Effector memory CD8-positive, alpha-beta T cell (primary cell): ENCODE measurements around the gene FRAS1.

Source experiments
- ATAC-seq: fragments of 150-1000 bp; cut with Tn5 transposase; replicated peaks from 2 replicates; pipeline ENCODE4 v1.10.0; 2021; ENCODE audit warnings: mild to moderate bottlenecking, moderate library complexity
- DNase-seq, 3 experiments: peaks; one replicate each; pipeline ENCODE4 v3.0.0; 2021
- H3K27ac Mint-ChIP-seq, 2 donors: one replicate each; pipeline ENCODE4 v1.8.0; 2022; ENCODE audit warnings: mild to moderate bottlenecking in 2 of 2, mixed read lengths in 2 of 2, moderate library complexity in 2 of 2
- H3K27me3 Mint-ChIP-seq, 2 donors: one replicate each; pipeline ENCODE4 v1.8.0; 2022; ENCODE audit warnings: mixed read lengths in 2 of 2
- H3K36me3 Mint-ChIP-seq: one replicate; pipeline ENCODE4 v1.8.0; 2022; ENCODE audit warnings: mild to moderate bottlenecking, moderate library complexity, mixed read lengths; ENCODE audit not compliant: insufficient read depth
- H3K4me1 Mint-ChIP-seq, 2 donors: one replicate each; pipeline ENCODE4 v1.8.0; 2022; ENCODE audit warnings: low read depth in 2 of 2, mixed read lengths in 2 of 2
- H3K4me3 Mint-ChIP-seq, 2 donors: one replicate each; pipeline ENCODE4 v1.8.0; 2022; ENCODE audit warnings: mild to moderate bottlenecking in 2 of 2, mixed read lengths in 2 of 2, moderate library complexity in 2 of 2
- H3K9me3 Mint-ChIP-seq, 2 donors: one replicate each; pipeline ENCODE4 v1.8.0; 2022; ENCODE audit warnings: mixed read lengths in 2 of 2

FRAS1 gene

GRCh38 chr4:78566834-78567499 lies 509.8 kb downstream of the FRAS1 start:
- Mint-ChIP-seq H3K36me3 (no peaks in the 10 kb centered on the region), H3K4me3 (no peak overlapping the region), H3K9me3 (no peaks in the 10 kb centered on the region), H3K27ac (no peak overlapping the region), H3K4me1 (no peaks in the 10 kb centered on the region), H3K27me3 (peaks cover 27 to 57% of the 10 kb centered on the region in 2 donors)
- no peak for DNase-seq
- ATAC-seq, result no peak

GRCh38 chr4:78567500-78568060 lies 510.5 kb downstream of the FRAS1 start:
- Mint-ChIP-seq H3K9me3 (no peaks in the 10 kb centered on the region), H3K36me3 (no peaks in the 10 kb centered on the region), H3K27ac (no peak overlapping the region), H3K4me3 (no peak overlapping the region), H3K4me1 (no peaks in the 10 kb centered on the region), H3K27me3 (peaks cover 28 to 57% of the 10 kb centered on the region in 2 donors)
- ATAC-seq (no peak), DNase-seq (no peak)

DNA sequence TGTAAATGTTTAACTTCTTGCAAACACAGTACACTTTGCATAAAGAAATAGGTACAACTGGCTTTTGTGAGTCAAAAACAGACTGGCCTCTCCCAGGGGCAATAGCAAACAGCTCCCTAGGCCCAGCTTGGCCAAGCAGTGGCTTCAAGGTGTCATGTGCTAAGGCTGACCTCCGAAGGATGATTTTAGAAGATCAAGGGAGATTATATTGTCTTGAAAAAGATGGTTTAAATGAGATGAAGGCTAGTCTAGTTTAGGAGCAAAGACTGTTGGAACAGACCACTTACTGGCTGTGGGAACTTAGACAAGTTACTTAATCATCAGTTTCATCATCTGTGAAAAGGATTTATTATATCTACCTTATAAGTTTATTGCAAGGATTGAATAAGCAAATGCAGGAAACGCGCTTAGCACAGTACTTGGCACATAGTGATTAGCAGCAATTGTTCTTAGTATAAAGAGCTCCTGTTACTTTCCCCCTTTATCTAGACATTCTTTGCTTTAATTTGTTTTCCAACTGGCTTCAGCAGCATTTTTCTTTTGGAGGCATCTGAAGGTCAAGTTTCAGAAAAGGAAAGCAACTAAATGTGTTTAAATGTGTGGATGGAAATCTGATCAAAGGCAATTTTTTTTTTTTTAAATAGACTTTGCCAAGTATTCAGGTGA lies 511.6 kb downstream of the FRAS1 start:
- no peak overlapping the region for H3K4me3 Mint-ChIP-seq
- H3K4me1 Mint-ChIP-seq, result no peaks in the 10 kb centered on the region
- DNase-seq (no peak), ATAC-seq (no peak)
- no peaks in the 10 kb centered on the region for H3K9me3 Mint-ChIP-seq
- H3K27me3 Mint-ChIP-seq, result peaks cover 32 to 55% of the 10 kb centered on the region in 2 donors
- H3K27ac Mint-ChIP-seq, result no peak overlapping the region
- no peaks in the 10 kb centered on the region for H3K36me3 Mint-ChIP-seq

DNA sequence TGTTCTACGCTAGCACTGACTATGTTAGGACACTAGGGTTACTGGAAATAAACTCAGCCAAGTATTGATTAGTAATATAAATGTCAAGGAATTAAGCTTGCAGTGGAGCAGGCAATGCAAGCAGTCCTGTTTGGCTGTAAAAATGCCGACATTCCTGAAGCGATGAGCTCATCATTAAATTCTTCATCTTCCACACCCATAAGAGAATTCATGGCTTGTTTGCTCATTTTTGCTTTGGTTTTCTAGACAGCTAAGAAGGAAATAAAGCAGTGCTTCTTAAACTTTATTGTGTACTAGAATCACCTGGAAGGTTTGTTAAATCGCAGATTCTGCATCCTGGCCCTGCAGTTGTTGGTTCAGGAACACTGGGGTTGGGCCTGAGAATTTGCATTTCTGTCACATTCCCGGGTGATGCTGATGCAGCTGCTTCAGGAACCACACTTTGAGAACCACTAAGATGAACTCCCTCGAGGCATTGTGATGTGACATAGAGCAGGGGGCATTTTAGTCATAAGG lies 512.2 kb downstream of the FRAS1 start:
- no peak overlapping the region for H3K4me3 Mint-ChIP-seq
- no peaks in the 10 kb centered on the region for H3K4me1 Mint-ChIP-seq
- no peaks in the 10 kb centered on the region for H3K9me3 Mint-ChIP-seq
- H3K36me3 Mint-ChIP-seq, result no peaks in the 10 kb centered on the region
- H3K27ac Mint-ChIP-seq, result no peak overlapping the region
- DNase-seq (no peak), ATAC-seq (no peak)
- peaks cover 31 to 53% of the 10 kb centered on the region in 2 donors for H3K27me3 Mint-ChIP-seq

DNA sequence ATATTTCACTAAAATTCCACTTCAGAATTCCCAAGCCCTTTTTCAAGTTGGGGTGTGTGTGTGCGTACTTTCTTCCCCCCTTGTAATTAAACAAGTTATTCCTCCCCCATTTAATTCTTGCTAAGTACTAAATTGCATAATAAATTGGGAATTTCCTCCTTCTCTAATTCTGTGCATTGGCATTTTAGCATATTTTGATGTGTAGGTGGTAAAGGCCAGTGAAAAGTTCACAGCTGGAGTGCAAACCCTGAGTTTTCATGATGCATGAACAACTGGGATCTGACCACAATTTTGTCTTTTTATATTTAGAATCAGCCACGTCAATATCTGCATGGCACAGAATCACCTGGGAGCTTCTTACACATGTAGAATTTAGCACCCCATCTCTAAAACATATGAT lies 513.0 kb downstream of the FRAS1 start:
- no peak overlapping the region for H3K4me3 Mint-ChIP-seq
- H3K9me3 Mint-ChIP-seq, result no peaks in the 10 kb centered on the region
- H3K27ac Mint-ChIP-seq, result no peak overlapping the region
- no peak for DNase-seq
- peaks cover 23 to 48% of the 10 kb centered on the region in 2 donors for H3K27me3 Mint-ChIP-seq
- H3K36me3 Mint-ChIP-seq, result no peaks in the 10 kb centered on the region
- ATAC-seq, result no peak
- H3K4me1 Mint-ChIP-seq, result no peaks in the 10 kb centered on the region

- Mint-ChIP-seq H3K36me3 (no peaks in the 10 kb centered on the region), H3K27me3 (peaks cover 18 to 47% of the 10 kb centered on the region in 2 donors), H3K9me3 (no peaks in the 10 kb centered on the region), H3K27ac (no peak overlapping the region), H3K4me3 (no peak overlapping the region), H3K4me1 (no peaks in the 10 kb centered on the region)
- DNase-seq (no peak), ATAC-seq (no peak)
These were observed 514.7 kb downstream of the FRAS1 start for GRCh38 chr4:78571804-78572203.

DNA sequence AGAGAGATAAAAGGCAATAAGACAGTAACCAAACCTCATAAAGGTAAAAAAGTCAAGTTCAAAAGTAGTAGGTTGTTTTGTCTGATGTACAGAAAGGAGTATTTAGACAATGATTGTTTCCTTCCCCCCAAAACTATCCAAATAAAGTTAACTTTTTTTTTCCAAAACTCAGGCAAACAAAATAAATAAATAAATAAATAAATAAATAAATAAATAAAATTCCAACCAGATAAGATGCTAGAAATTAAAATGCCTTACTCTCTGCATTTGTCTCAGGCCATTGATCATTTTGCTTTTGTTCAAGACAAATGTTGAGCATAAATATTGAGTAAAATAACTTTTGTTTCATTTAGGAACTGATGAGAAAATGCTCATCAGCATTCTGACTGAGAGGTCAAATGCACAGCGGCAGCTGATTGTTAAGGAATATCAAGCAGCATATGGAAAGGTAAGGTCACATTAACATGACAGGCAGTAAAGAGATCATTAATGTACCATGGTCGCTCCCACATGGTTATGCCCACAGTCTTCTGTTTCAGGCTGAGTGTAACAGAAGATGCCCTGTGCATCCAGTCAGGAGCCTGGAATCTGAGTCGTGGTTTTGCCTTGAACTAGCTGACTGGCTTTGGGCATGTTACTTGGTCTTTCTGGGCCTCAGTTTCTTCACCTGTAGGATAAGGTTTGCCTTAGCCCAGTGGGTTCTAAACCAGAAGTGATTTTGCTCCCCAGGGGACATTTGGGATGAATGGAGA lies 521.7 kb downstream of the FRAS1 start:
- H3K27me3 Mint-ChIP-seq, result peaks cover 0 to 22% of the 10 kb centered on the region in 2 donors
- H3K36me3 Mint-ChIP-seq, result no peaks in the 10 kb centered on the region
- no peak for ATAC-seq
- H3K27ac Mint-ChIP-seq, result no peak overlapping the region
- H3K9me3 Mint-ChIP-seq, result no peaks in the 10 kb centered on the region
- no peaks in the 10 kb centered on the region for H3K4me1 Mint-ChIP-seq
- no peak for DNase-seq
- no peak overlapping the region for H3K4me3 Mint-ChIP-seq

- DNase-seq (no peak), ATAC-seq (no peak)
- Mint-ChIP-seq H3K36me3 (no peaks in the 10 kb centered on the region), H3K9me3 (no peaks in the 10 kb centered on the region), H3K4me3 (no peak overlapping the region), H3K27me3 (peaks cover 0 to 13% of the 10 kb centered on the region in 2 donors), H3K27ac (no peak overlapping the region), H3K4me1 (no peaks in the 10 kb centered on the region)
These were observed 524.5 kb downstream of the FRAS1 start for GRCh38 chr4:78581618-78582017.

GRCh38 chr4:78584863-78585547 lies 527.9 kb downstream of the FRAS1 start:
- no peaks in the 10 kb centered on the region for H3K36me3 Mint-ChIP-seq
- no peak overlapping the region for H3K4me3 Mint-ChIP-seq
- no peak overlapping the region for H3K27ac Mint-ChIP-seq
- no peak for ATAC-seq
- no peaks in the 10 kb centered on the region for H3K9me3 Mint-ChIP-seq
- no peaks in the 10 kb centered on the region for H3K4me1 Mint-ChIP-seq
- no peak for DNase-seq
- H3K27me3 Mint-ChIP-seq, result peaks cover 6 to 14% of the 10 kb centered on the region in 2 donors

DNA sequence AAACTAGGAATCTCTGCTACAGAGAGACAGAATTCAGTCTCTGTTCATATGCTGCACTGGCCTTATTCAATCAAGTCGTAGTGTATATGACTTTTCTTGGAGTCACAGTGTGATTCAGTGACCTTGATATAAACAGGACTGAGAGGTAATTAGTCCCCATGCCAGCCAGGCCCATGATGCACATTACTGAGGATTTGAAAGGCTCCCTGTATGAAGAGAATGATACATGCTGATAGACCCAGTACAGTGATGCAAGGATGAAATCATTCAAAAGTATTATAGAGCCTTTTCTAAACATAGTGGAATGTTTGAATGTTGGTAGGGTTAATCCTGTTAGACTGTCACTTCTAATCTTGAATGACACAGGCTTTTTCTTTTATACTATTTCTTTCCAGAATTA lies 528.5 kb downstream of the FRAS1 start:
- DNase-seq, result no peak
- Mint-ChIP-seq H3K4me1 (no peaks in the 10 kb centered on the region), H3K27ac (no peak overlapping the region), H3K4me3 (no peak overlapping the region), H3K36me3 (no peaks in the 10 kb centered on the region), H3K9me3 (no peaks in the 10 kb centered on the region), H3K27me3 (peaks cover 4 to 14% of the 10 kb centered on the region in 2 donors)
- ATAC-seq, result no peak

GRCh38 chr4:78588894-78589545 lies 531.9 kb downstream of the FRAS1 start:
- ATAC-seq (no peak), DNase-seq (no peak)
- Mint-ChIP-seq H3K27me3 (peaks cover 0 to 14% of the 10 kb centered on the region in 2 donors), H3K4me1 (no peaks in the 10 kb centered on the region), H3K4me3 (no peak overlapping the region), H3K9me3 (no peaks in the 10 kb centered on the region), H3K36me3 (no peaks in the 10 kb centered on the region), H3K27ac (no peak overlapping the region)

- Mint-ChIP-seq H3K27me3 (peaks cover 8 to 22% of the 10 kb centered on the region in 2 donors), H3K9me3 (no peaks in the 10 kb centered on the region), H3K36me3 (no peaks in the 10 kb centered on the region), H3K4me3 (no peak overlapping the region), H3K4me1 (no peaks in the 10 kb centered on the region), H3K27ac (no peak overlapping the region)
- no peak for DNase-seq
- ATAC-seq, result no peak
These were observed 534.3 kb downstream of the FRAS1 start for GRCh38 chr4:78591404-78591803.
